ENCODE data around the gene SYNE1. TPM values are rescaled to one million over a fixed set of nuclear protein-coding genes. Genes with fewer than 3 reads are reported as not detected.

The SYNE1 gene
- total and polyA plus RNA-seq, 10 of the 15 experiments (the other 5 are each of a cell fraction or from before 2014, with no cell fraction given): 2.3 to 28.7 (median 14.1) TPM

- ATAC-seq (no peak), DNase-seq (ENCODE audit: low read depth, low spot score) (no peak), FAIRE-seq (no peak)
- Histone ChIP-seq H3K79me2 (ENCODE audit: control insufficient read depth, insufficient read depth, low read length) (no peaks in the 10 kb centered on the region), H2AFZ (ENCODE audit: control insufficient read depth, low read depth, low read length) (no peak overlapping the region), H3K27ac (ENCODE audit: control insufficient read depth, insufficient read depth) (no peak overlapping the region), H3K4me2 (ENCODE audit: control insufficient read depth, insufficient read depth) (no peak overlapping the region), H3K27me3 (replicated peaks in 1 of 2; ENCODE audit: control insufficient read depth in 2 of 2, insufficient read depth in 2 of 2, low read length in 1 of 2) (peaks cover 2% of the 10 kb centered on the region in 2 experiments; a peak in 2 of 4 replicates), H3K4me1 (ENCODE audit: control insufficient read depth, insufficient read depth, low read length) (no peaks in the 10 kb centered on the region), H3K4me3 (no peak overlapping the region), H4K20me1 (ENCODE audit: control insufficient read depth, insufficient read depth) (no peaks in the 10 kb centered on the region), H3K9me3 (replicated peaks; ENCODE audit: control insufficient read depth, insufficient read depth, low read length) (no peaks in the 10 kb centered on the region), H3K9ac (ENCODE audit: control insufficient read depth, insufficient read depth, low read length) (no peak overlapping the region), H3K36me3 (ENCODE audit: control insufficient read depth in 2 of 2, insufficient read depth in 2 of 2, low read length in 1 of 2) (no peaks in the 10 kb centered on the region)
- POLR2A ChIA-PET: no interaction called here
- in situ Hi-C loops (cut with MboI): no loop called here
- TF ChIP-seq GATAD2B (conservative IDR thresholded peaks at IDR 0.05; ENCODE audit: low read depth) (no peak), EGR1 (IDR thresholded peaks at IDR 0.05; ENCODE audit: borderline replicate concordance in 1 of 2, low read depth in 2 of 2, low read length in 2 of 2) (no peak), ZZZ3 (IDR thresholded peaks at IDR 0.05; ENCODE audit: control insufficient read depth, insufficient read length, low read depth) (no peak), ASH2L (IDR thresholded peaks at IDR 0.05; ENCODE audit: borderline replicate concordance, low read depth) (no peak), MEF2B (IDR thresholded peaks at IDR 0.05; ENCODE audit: partially characterized antibody, poor library complexity, severe bottlenecking) (no peak), CREM (IDR thresholded peaks at IDR 0.05; ENCODE audit: low read depth) (no peak), SIX5 (IDR thresholded peaks at IDR 0.05; ENCODE audit: low read depth, low read length, severe bottlenecking) (no peak), TAF1 (IDR thresholded peaks at IDR 0.05; ENCODE audit: borderline replicate concordance, low read depth, low read length) (no peak), JUNB (IDR thresholded peaks at IDR 0.05) (no peak), SPI1 (IDR thresholded peaks at IDR 0.05; ENCODE audit: borderline replicate concordance, insufficient read depth, low read depth, low read length) (no peak), MTA3 (IDR thresholded peaks at IDR 0.05; ENCODE audit: borderline replicate concordance, low read length) (no peak)
- 19% methylated on average over 7 of the region's 7 CpGs for WGBS (ENCODE audit: insufficient coverage, insufficient replicate concordance, low lambda C conversion rate, missing lambda C conversion rate)
- no TSS peak for BruUV-seq (replicated peaks)
- CTCF ChIA-PET: no interaction called here
- SMC1A ChIA-PET (ENCODE audit: uncharacterized antibody, unreplicated experiment): no interaction called here
- RAD21 ChIA-PET (ENCODE audit: unreplicated experiment): no interaction called here
- intact Hi-C loops (cut with micrococcal nuclease; ENCODE audit: unreplicated experiment): no loop called here
Measured at GRCh38 chr6:152572338-152573088, 64.6 kb downstream of the SYNE1 start.
